Hepatocyte (in vitro differentiated cells): ENCODE data around the gene SLC26A9.

ENCODE experiments used
- EZH2 ChIP-seq: fragments of 200-600 bp; sonication (generic); IDR thresholded peaks from 2 replicates; pipeline ENCODE4 v1.6.1; 2016; ENCODE audit warnings: antibody characterized with exemption, mild to moderate bottlenecking, borderline replicate concordance
- TF ChIP-seq, protein P1 (sequence below): fragments of 200-600 bp; sonication (generic); IDR thresholded peaks from 2 replicates; pipeline ENCODE4 v1.5.1; 2016; ENCODE audit warnings: antibody characterized with exemption, mild to moderate bottlenecking; ENCODE audit not compliant: poor library complexity

DNA sequence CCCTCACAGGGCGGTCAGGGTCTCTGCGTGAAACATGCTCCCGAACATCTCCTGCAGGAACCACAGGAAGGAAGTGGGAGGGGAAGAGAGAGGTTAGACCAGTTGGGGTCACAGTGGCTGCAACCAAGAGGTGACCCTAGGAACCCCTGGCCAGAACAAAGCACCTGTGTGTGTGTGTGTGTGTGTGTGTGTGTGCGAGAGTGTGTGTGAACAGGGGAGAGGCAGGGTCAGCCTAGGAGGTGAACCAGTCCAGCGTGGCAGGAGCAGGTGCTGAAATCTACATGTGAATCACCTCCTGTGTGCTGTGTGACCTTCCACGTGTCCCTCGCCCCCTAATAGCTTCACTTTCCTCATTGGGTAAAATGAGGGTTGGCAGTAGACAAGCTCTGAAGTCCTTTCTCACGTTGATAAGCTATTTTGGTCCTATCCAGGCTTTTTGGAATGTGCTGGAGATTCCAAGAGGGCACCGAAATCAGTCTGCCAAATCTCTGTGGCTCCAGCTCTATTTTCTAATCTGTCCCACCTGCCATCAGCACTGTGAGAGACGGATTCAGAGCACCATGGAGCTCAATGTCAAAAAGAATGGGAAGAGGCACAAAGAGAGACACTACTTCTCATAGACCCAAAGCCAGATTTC is 27.8 kb downstream of the SLC26A9 start:
- TF ChIP-seq, protein P1, sequence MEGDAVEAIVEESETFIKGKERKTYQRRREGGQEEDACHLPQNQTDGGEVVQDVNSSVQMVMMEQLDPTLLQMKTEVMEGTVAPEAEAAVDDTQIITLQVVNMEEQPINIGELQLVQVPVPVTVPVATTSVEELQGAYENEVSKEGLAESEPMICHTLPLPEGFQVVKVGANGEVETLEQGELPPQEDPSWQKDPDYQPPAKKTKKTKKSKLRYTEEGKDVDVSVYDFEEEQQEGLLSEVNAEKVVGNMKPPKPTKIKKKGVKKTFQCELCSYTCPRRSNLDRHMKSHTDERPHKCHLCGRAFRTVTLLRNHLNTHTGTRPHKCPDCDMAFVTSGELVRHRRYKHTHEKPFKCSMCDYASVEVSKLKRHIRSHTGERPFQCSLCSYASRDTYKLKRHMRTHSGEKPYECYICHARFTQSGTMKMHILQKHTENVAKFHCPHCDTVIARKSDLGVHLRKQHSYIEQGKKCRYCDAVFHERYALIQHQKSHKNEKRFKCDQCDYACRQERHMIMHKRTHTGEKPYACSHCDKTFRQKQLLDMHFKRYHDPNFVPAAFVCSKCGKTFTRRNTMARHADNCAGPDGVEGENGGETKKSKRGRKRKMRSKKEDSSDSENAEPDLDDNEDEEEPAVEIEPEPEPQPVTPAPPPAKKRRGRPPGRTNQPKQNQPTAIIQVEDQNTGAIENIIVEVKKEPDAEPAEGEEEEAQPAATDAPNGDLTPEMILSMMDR, result no peak
- TF ChIP-seq EZH2, result no peak
